ENCODE measurements around the gene ATP6V1F. TPM values are rescaled to one million over a fixed set of nuclear protein-coding genes. Genes with fewer than 3 reads are reported as not detected.

ATP6V1F gene
- total RNA-seq, 2 experiments from 2014 or later, result 130 to 138 TPM

DNA sequence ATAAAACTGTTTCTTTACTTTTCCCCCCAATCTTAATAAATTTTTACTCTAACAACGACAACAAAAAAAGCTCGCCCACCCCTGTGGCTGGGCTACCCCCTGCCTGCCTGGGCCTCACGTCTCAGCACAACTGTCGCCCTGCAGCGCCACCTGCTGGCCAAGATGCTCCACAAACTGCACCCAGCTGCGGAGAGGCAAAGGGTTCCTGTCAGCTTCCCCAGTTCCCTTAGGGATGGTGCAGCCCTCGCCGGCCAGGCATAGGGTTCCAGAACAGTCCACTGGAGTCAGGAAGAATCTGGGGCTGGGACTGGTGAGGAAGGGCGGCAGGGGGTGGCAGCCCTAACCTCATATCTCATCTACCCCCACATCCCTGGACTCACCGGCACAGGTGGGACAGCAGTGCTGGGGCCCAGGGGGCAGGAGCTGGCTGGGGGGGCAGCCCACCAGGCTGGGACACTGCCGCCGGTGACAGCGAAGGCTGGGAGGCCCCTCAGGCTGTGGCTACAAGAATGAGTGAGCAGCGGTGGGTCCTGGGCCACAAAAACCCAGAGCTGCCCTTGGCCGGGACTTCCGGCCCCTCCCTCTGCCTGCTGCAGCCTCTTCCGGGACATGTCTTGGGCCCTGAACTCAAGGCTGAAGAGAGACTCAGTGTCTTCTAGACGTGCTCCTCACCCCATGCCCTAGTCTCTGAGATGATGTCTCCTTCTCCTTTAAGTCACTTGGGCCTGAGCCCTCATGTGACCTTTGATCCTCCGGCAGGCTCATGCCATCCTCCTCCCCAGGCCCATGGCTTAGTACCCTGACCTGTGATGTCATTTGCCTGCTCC is 21.2 kb downstream of the ATP6V1F start:
- H3K4me3 Mint-ChIP-seq, result no peak overlapping the region
- H3K36me3 Mint-ChIP-seq (ENCODE audit: low read depth), result no peaks in the 10 kb centered on the region
- POLR2A ChIA-PET, result no interaction called here
- H3K27ac Mint-ChIP-seq, result peak overlapping the region; percentile 26
- CTCF ChIA-PET, result interaction anchor here (0.8 to 9.1 kb wide), 39 partner anchors 10 to 456 kb away, joined by 3 to 118 read pairs (median 5); partner anchors contain the start of genes ATP6V1F, CCDC136 and TNPO3
- ATAC-seq (peak; percentile 76), DNase-seq (peak; percentile 87)
- no peaks in the 10 kb centered on the region for H3K27me3 Mint-ChIP-seq (ENCODE audit: low read depth)
- peaks cover 7% of the 10 kb centered on the region for H3K4me1 Mint-ChIP-seq (ENCODE audit: low read depth)
- H3K9me3 Mint-ChIP-seq (ENCODE audit: insufficient read depth), result no peaks in the 10 kb centered on the region

DNA sequence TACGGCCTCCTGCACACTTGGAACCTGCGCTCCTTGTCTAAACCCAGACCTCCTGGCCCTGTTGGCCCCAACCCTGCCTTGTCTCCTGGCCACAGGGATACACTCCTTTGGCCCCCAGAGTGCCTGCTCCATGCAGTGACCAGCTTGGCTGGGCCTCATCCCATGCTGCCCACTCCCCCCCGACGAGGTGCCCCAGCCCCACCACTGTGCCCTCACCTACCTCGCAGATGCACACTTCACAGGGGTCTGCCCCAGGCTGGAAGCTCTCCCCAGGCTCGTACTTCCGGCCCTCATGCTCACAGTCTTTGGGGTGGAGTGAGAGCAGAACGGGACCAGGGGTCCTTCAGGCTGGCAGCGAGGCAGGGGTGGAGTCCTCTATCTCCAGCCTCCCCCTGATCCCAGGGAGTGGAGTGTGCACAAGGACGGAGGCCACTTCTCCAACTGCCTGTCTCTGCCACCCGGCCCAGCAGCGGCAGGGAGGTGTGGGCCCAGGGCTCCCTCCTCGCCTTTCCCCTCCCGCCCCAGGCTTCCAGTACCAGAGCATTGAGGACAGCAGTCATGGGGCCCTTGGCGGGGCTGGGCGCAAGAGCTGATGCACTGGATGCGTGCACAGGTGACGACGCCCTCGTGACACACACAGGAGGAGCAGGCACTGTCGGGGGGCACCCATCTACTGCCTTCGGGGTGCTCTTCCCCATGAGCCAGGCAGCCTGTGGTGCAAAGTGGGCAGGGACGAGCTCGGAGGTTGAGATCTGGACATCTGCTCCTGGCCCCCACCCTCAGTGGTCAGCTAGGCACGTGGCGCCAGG is 22.1 kb downstream of the ATP6V1F start:
- H3K27ac Mint-ChIP-seq, result peak overlapping the region; percentile 9
- CTCF ChIA-PET, result interaction anchor here (1.1 to 9.1 kb wide), 11 partner anchors 11 to 276 kb away, joined by 3 to 118 read pairs (median 6); partner anchors contain the start of gene ATP6V1F

DNA sequence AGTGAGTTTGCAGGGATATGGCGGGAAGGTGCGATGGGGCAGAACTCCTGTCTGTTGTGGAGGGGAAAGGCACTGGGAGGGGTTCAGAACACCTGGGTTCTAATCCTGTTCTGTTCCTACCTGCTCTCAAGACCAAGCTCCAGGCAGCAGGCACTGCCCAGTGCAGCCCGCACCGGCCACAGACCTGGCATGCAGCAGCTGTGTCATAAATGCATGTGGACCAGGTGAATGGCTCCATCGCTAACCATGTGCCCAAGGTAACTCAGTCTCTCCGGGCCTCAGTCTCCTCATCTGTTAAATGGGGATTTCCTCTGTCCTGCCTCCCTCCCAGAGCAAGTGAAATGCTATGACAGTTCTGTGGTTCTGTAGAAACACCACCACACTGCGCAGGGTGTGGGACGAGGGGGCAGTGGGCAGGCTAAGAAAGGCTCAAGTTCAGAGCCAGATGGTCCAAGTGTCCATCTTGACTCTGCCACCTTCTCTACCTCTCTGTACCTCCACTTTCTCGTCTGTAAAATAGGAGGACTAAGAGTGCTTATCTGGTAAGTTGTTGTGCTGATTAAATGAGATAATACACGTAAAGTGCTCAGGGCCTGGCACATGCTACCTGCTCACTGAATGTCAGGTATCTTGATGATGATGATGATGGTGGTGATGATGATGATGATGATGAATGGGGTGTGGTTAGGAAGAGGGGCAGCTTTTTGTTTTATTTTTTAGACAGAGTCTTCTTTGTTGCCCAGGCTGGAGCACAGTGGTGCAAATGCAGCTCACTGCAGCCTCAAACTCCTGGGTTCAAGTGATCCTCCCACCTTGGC is 22.9 kb downstream of the ATP6V1F start:
- POLR2A ChIA-PET, result no interaction called here
- no peak for DNase-seq
- H3K27ac Mint-ChIP-seq, result no peak overlapping the region

More for the DNA sequence above, 22.1 kb downstream of the ATP6V1F start:
- no peaks in the 10 kb centered on the region for H3K36me3 Mint-ChIP-seq (ENCODE audit: low read depth)
- ATAC-seq (no peak), DNase-seq (no peak)
- no peak overlapping the region for H3K4me3 Mint-ChIP-seq
- POLR2A ChIA-PET, result no interaction called here
- H3K27me3 Mint-ChIP-seq (ENCODE audit: low read depth), result peaks cover 3% of the 10 kb centered on the region
- H3K4me1 Mint-ChIP-seq (ENCODE audit: low read depth), result peaks cover 7% of the 10 kb centered on the region
- no peaks in the 10 kb centered on the region for H3K9me3 Mint-ChIP-seq (ENCODE audit: insufficient read depth)

GRCh38 chr7:128886391-128887168 is 23.9 kb downstream of the ATP6V1F start:
- no peak for DNase-seq
- H3K36me3 Mint-ChIP-seq (ENCODE audit: low read depth), result no peaks in the 10 kb centered on the region
- peaks cover 8% of the 10 kb centered on the region for H3K27me3 Mint-ChIP-seq (ENCODE audit: low read depth)
- H3K4me1 Mint-ChIP-seq (ENCODE audit: low read depth), result peaks cover 8% of the 10 kb centered on the region
- ATAC-seq, result no peak
- CTCF ChIA-PET, result interaction anchor here (9.1 kb wide), 1 partner anchor 25 kb away, joined by 118 read pairs; the partner anchor contains the start of gene ATP6V1F
- POLR2A ChIA-PET, result no interaction called here
- H3K27ac Mint-ChIP-seq, result no peak overlapping the region
- H3K4me3 Mint-ChIP-seq, result no peak overlapping the region
- H3K9me3 Mint-ChIP-seq (ENCODE audit: insufficient read depth), result no peaks in the 10 kb centered on the region

More for the DNA sequence above, 22.9 kb downstream of the ATP6V1F start:
- Mint-ChIP-seq H3K9me3 (ENCODE audit: insufficient read depth) (no peaks in the 10 kb centered on the region), H3K36me3 (ENCODE audit: low read depth) (no peaks in the 10 kb centered on the region), H3K4me1 (ENCODE audit: low read depth) (peaks cover 8% of the 10 kb centered on the region), H3K27me3 (ENCODE audit: low read depth) (peaks cover 8% of the 10 kb centered on the region), H3K4me3 (no peak overlapping the region)
- no peak for ATAC-seq
- CTCF ChIA-PET, result interaction anchor here (0.7 to 9.1 kb wide), 3 partner anchors 24 to 206 kb away, joined by 3 to 118 read pairs (median 3); partner anchors contain the start of gene ATP6V1F

- ChIA-PET CTCF (no interaction called here), POLR2A (no interaction called here)
- Mint-ChIP-seq H3K9me3 (ENCODE audit: insufficient read depth) (no peaks in the 10 kb centered on the region), H3K27me3 (ENCODE audit: low read depth) (peaks cover 11% of the 10 kb centered on the region), H3K4me3 (no peak overlapping the region), H3K36me3 (ENCODE audit: low read depth) (no peaks in the 10 kb centered on the region), H3K27ac (no peak overlapping the region), H3K4me1 (ENCODE audit: low read depth) (peaks cover 8% of the 10 kb centered on the region)
- ATAC-seq (no peak), DNase-seq (no peak)
Observed at GRCh38 chr7:128887169-128888038, 24.7 kb downstream of the ATP6V1F start.

DNA sequence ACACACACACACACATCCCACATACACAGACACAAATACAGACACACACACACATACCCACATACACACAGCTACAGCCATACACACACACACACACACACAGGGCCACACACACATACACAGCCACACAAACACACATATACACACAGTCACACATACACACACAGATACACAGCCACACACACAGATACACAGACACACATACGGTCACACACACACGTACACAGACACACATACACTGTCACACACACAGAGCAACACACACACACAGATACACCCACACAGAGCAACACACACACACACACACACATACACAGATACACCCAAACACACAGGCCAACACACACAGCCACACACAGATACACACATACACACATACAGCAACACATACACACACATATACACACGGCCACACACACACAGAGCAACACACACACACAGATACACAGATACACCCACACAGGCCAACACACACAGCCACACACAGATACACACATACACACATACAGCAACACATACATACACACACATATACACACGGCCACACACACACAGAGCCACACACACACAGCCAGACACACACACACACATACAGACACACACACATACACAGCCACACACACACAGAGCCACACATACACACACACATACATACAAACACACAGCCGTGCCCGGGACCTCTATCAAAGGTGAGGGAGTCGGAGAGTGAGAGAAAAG is 25.5 kb downstream of the ATP6V1F start:
- ChIA-PET CTCF (no interaction called here), POLR2A (no interaction called here)
- H3K27ac Mint-ChIP-seq, result no peak overlapping the region
- H3K27me3 Mint-ChIP-seq (ENCODE audit: low read depth), result peaks cover 11% of the 10 kb centered on the region
- no peaks in the 10 kb centered on the region for H3K36me3 Mint-ChIP-seq (ENCODE audit: low read depth)
- no peaks in the 10 kb centered on the region for H3K9me3 Mint-ChIP-seq (ENCODE audit: insufficient read depth)
- DNase-seq (no peak), ATAC-seq (no peak)
- H3K4me3 Mint-ChIP-seq, result no peak overlapping the region
- H3K4me1 Mint-ChIP-seq (ENCODE audit: low read depth), result peaks cover 8% of the 10 kb centered on the region

DNA sequence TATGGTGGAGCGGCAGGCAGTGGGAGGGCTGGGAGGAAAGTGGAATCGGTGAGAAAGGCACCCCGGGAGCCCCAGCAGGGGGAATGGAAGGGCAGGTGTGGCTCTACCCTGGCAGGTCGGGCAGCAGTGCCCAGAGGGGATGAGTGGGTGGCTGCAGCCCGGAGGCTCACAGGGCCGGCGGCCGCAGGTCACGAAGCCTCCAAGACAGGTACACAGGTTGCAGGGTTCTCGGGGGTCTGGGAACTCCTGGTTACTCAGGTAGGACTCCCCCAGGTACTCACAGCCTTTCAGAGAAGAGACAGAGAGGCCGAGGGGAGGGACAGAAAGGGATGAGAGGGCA is 26.1 kb downstream of the ATP6V1F start:
- ATAC-seq (no peak), DNase-seq (no peak)
- peaks cover 6% of the 10 kb centered on the region for H3K4me1 Mint-ChIP-seq (ENCODE audit: low read depth)
- H3K4me3 Mint-ChIP-seq, result no peak overlapping the region
- CTCF ChIA-PET, result no interaction called here
- H3K27me3 Mint-ChIP-seq (ENCODE audit: low read depth), result peaks cover 11% of the 10 kb centered on the region
- no peaks in the 10 kb centered on the region for H3K36me3 Mint-ChIP-seq (ENCODE audit: low read depth)
- POLR2A ChIA-PET, result no interaction called here
- no peaks in the 10 kb centered on the region for H3K9me3 Mint-ChIP-seq (ENCODE audit: insufficient read depth)
- no peak overlapping the region for H3K27ac Mint-ChIP-seq

- ChIA-PET POLR2A (no interaction called here), CTCF (no interaction called here)
- Mint-ChIP-seq H3K36me3 (ENCODE audit: low read depth) (no peaks in the 10 kb centered on the region), H3K4me3 (no peak overlapping the region), H3K4me1 (ENCODE audit: low read depth) (peaks cover 5% of the 10 kb centered on the region), H3K27ac (no peak overlapping the region), H3K9me3 (ENCODE audit: insufficient read depth) (no peaks in the 10 kb centered on the region), H3K27me3 (ENCODE audit: low read depth) (peaks cover 11% of the 10 kb centered on the region)
- ATAC-seq (no peak), DNase-seq (no peak)
Observed at GRCh38 chr7:128889121-128889520, 26.5 kb downstream of the ATP6V1F start.

GRCh38 chr7:128890306-128891109 is 27.9 kb downstream of the ATP6V1F start:
- DNase-seq, result no peak
- H3K4me1 Mint-ChIP-seq (ENCODE audit: low read depth), result peaks cover 2% of the 10 kb centered on the region

More at GRCh38 chr7:128890306-128891109, 27.9 kb downstream of the ATP6V1F start:
- no peak overlapping the region for H3K4me3 Mint-ChIP-seq
- no peaks in the 10 kb centered on the region for H3K9me3 Mint-ChIP-seq (ENCODE audit: insufficient read depth)
- ATAC-seq, result peak; percentile 27
- POLR2A ChIA-PET, result no interaction called here
- no peaks in the 10 kb centered on the region for H3K36me3 Mint-ChIP-seq (ENCODE audit: low read depth)
- peaks cover 11% of the 10 kb centered on the region for H3K27me3 Mint-ChIP-seq (ENCODE audit: low read depth)
- CTCF ChIA-PET, result interaction anchor here (1.1 kb wide), 1 partner anchor 9 kb away, joined by 4 read pairs; no protein-coding TSS in a partner anchor
- H3K27ac Mint-ChIP-seq, result no peak overlapping the region

All from activated CD8-positive, alpha-beta T cell treated with anti-CD3 and anti-CD28 coated beads, Interleukin-2, amount 10 ng/mL, durations not matched to agents 7 days and 5 days (primary cell).